ENCODE measurements around the gene POR. TPM values are rescaled to one million over a fixed set of nuclear protein-coding genes. Genes with fewer than 3 reads are reported as not detected.
A peak's percentile ranks its signal among the peaks of the same experiment; 100 is the strongest.
"Not testable (repeated sequence)": the region's sequence is repeated elsewhere in the genome, so short reads cannot be mapped to it uniquely, and the experiment has no call there.

POR gene
- total RNA-seq, 1 experiment from 2014 or later: 99.3 TPM

DNA sequence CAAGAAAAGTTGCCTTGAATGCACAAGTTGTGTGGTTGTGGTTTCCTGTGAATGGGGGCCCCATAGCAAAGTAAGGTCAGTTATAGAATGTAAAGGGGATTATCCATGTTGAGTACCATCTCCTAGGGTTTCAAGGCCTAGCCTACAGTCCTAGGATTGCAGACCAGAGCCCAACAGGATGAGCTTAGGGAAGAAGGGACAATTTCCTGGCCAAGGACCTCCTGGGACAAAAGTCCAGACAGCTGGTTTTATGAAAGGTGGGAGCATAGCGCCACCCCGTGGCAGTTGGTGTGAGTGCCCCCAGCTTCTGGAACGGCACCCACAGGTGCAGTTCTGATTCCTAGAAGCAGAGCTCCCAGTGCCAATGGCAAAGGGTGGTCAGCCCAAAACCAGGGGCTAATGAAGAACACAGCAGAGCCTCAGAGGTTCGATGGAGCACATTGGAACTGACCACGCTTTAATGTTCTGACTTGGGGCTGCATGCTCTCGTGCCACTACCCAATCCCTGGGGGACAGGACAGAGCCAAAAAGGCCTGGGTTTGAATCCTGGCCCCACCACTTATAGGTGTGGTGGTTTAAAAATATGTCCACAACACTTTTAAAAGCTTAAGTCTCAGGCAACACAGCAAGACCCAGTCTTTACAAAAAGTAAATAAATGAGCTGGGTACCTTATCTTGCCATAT, 105.2 kb downstream of the POR start:
- ChIA-PET CTCF (interaction anchor here (0.6 to 1.4 kb wide), 4 partner anchors 154 to 407 kb away, joined by 3 to 14 read pairs (median 4); no protein-coding TSS in a partner anchor), POLR2A (ENCODE audit: low non-redundant PET) (interaction anchor here (0.6 kb wide), 1 partner anchor 21 kb away, joined by 7 read pairs; no protein-coding TSS in a partner anchor)
- Histone ChIP-seq H3K9me3 (ENCODE audit: low read depth, low read length, poor library complexity, severe bottlenecking) (no peaks in the 10 kb centered on the region), H3K36me3 (ENCODE audit: insufficient read depth, low read length, poor library complexity, severe bottlenecking) (peaks cover 5% of the 10 kb centered on the region), H3K27me3 (replicated peaks; ENCODE audit: insufficient read depth, low read depth, low read length, poor library complexity) (no peaks in the 10 kb centered on the region), H3K27ac (ENCODE audit: low read depth, low read length, poor library complexity, severe bottlenecking) (no peak overlapping the region), H3K4me3 (ENCODE audit: low read depth, low read length, poor library complexity, severe bottlenecking) (no peak overlapping the region), H3K4me1 (ENCODE audit: insufficient read depth, low read length, poor library complexity, severe bottlenecking) (no peaks in the 10 kb centered on the region)
- intact Hi-C loops (cut with micrococcal nuclease; ENCODE audit: unreplicated experiment): no loop called here
- peak; percentile 71 for DNase-seq (ENCODE audit: low spot score)
- TF ChIP-seq EZH2 (IDR thresholded peaks at IDR 0.05; ENCODE audit: borderline replicate concordance, low read depth, low read length, poor library complexity, severe bottlenecking): no peak
- TF ChIP-seq, protein P1, sequence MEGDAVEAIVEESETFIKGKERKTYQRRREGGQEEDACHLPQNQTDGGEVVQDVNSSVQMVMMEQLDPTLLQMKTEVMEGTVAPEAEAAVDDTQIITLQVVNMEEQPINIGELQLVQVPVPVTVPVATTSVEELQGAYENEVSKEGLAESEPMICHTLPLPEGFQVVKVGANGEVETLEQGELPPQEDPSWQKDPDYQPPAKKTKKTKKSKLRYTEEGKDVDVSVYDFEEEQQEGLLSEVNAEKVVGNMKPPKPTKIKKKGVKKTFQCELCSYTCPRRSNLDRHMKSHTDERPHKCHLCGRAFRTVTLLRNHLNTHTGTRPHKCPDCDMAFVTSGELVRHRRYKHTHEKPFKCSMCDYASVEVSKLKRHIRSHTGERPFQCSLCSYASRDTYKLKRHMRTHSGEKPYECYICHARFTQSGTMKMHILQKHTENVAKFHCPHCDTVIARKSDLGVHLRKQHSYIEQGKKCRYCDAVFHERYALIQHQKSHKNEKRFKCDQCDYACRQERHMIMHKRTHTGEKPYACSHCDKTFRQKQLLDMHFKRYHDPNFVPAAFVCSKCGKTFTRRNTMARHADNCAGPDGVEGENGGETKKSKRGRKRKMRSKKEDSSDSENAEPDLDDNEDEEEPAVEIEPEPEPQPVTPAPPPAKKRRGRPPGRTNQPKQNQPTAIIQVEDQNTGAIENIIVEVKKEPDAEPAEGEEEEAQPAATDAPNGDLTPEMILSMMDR (conservative IDR thresholded peaks at IDR 0.05; ENCODE audit: low read depth, low read length): peak; percentile 93
- no TSS peak for BruUV-seq (replicated peaks)

DNA sequence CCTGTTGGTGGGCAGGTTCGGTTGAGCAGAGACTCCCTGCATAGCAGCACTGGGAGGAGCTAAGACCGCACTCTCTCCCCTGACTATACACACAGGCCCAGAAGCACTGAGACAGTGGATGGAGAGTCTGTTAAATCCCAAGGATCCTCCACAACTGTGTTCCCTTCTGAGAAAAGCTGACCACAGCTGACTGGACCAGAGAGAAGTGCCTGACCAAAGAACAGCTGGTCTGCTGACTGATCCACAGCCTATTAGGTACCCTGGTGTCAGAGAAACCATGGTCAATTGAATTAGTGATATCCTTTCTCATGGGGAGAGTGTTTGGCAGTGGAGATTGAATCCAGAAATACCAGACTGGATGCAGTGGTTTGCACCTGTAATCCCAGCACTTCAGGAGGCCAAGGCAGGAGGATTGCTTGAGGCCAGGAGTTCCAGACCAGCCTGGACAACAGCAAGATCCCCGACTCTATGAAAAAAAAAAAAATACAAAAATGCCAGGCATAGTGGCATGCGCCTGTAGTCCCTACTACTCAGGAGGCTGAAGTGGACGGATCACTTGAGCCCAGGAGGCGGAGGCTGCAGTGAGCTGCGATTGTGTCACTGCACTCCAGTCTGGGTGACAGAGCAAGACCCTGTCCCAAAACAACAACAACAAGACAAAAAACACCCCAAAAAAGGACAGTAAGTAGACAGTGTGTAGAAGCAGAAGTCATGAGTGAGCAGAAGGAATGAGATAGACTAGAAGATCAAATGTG, 107.2 kb downstream of the POR start:
- POLR2A ChIA-PET (ENCODE audit: low non-redundant PET): no interaction called here
- intact Hi-C loops (cut with micrococcal nuclease; ENCODE audit: unreplicated experiment): no loop called here

DNA sequence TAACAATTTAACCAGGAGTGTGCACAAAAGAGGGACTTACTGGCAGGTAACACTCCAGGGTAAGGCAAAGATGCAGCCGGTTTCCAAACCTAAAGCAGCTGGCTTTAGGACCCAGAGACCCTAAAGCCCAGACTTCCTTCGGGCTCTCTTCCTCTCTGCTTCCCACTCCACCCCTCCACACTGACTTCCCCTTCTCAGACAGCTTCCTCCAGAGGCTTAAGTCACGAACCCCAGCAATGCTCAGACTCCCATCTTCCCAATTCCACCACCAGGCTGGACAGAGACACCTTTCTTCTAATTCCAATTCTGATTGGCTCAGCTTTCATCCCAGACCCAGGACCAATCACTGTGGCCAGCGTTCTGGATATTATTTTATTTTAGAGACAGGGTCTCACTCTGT, 108.0 kb downstream of the POR start:
- CTCF ChIA-PET: no interaction called here
- H3K9me3 ChIP-seq (ENCODE audit: low read depth, low read length, poor library complexity, severe bottlenecking): no peaks in the 10 kb centered on the region
- peaks cover 5% of the 10 kb centered on the region for H3K36me3 ChIP-seq (ENCODE audit: insufficient read depth, low read length, poor library complexity, severe bottlenecking)
- no TSS peak for BruUV-seq (replicated peaks)
- H3K4me3 ChIP-seq (ENCODE audit: low read depth, low read length, poor library complexity, severe bottlenecking): no peak overlapping the region
- POLR2A ChIA-PET (ENCODE audit: low non-redundant PET): no interaction called here
- H3K4me1 ChIP-seq (ENCODE audit: insufficient read depth, low read length, poor library complexity, severe bottlenecking): no peaks in the 10 kb centered on the region
- no peak for DNase-seq (ENCODE audit: low spot score)
- H3K27me3 ChIP-seq (replicated peaks; ENCODE audit: insufficient read depth, low read depth, low read length, poor library complexity): no peaks in the 10 kb centered on the region
- intact Hi-C loops (cut with micrococcal nuclease; ENCODE audit: unreplicated experiment): no loop called here
- no peak overlapping the region for H3K27ac ChIP-seq (ENCODE audit: low read depth, low read length, poor library complexity, severe bottlenecking)
- TF ChIP-seq, protein P1 (conservative IDR thresholded peaks at IDR 0.05; ENCODE audit: low read depth, low read length): no peak
- no peak for TF ChIP-seq EZH2 (IDR thresholded peaks at IDR 0.05; ENCODE audit: borderline replicate concordance, low read depth, low read length, poor library complexity, severe bottlenecking)

More for the DNA sequence above, 107.2 kb downstream of the POR start:
- Histone ChIP-seq H3K27ac (ENCODE audit: low read depth, low read length, poor library complexity, severe bottlenecking) (no peak overlapping the region), H3K4me3 (ENCODE audit: low read depth, low read length, poor library complexity, severe bottlenecking) (no peak overlapping the region), H3K9me3 (ENCODE audit: low read depth, low read length, poor library complexity, severe bottlenecking) (no peaks in the 10 kb centered on the region), H3K4me1 (ENCODE audit: insufficient read depth, low read length, poor library complexity, severe bottlenecking) (no peaks in the 10 kb centered on the region), H3K27me3 (replicated peaks; ENCODE audit: insufficient read depth, low read depth, low read length, poor library complexity) (no peaks in the 10 kb centered on the region), H3K36me3 (ENCODE audit: insufficient read depth, low read length, poor library complexity, severe bottlenecking) (peaks cover 5% of the 10 kb centered on the region)
- CTCF ChIA-PET: no interaction called here
- DNase-seq (ENCODE audit: low spot score): no peak
- BruUV-seq (replicated peaks): no TSS peak
- TF ChIP-seq, protein P1 (conservative IDR thresholded peaks at IDR 0.05; ENCODE audit: low read depth, low read length): no peak
- TF ChIP-seq EZH2 (IDR thresholded peaks at IDR 0.05; ENCODE audit: borderline replicate concordance, low read depth, low read length, poor library complexity, severe bottlenecking): no peak

DNA sequence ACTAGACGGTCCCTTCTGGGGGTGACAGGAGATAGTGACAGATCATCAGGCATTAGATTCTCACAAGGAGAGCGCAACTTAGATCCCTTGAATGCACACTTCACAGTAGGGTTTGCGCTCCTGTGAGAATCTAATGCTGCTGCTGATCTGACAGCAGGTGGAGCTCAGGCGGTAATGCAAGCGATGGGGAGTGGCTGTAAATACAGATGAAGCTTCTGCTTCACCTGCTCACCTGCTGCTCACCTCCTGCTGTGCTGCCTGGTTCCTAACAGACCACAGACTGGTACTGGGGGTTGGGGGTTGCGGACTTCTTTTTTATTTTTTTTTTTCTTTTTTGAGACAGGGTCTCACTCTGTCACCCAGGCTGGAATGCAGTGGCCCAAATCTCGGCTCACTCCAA, 114.7 kb downstream of the POR start:
- H3K4me1 ChIP-seq (ENCODE audit: insufficient read depth, low read length, poor library complexity, severe bottlenecking); H3K4me3 ChIP-seq (ENCODE audit: low read depth, low read length, poor library complexity, severe bottlenecking); intact Hi-C loops (cut with micrococcal nuclease; ENCODE audit: unreplicated experiment); H3K27me3 ChIP-seq (replicated peaks; ENCODE audit: insufficient read depth, low read depth, low read length, poor library complexity); POLR2A ChIA-PET (ENCODE audit: low non-redundant PET); DNase-seq (ENCODE audit: low spot score); H3K9me3 ChIP-seq (ENCODE audit: low read depth, low read length, poor library complexity, severe bottlenecking); H3K36me3 ChIP-seq (ENCODE audit: insufficient read depth, low read length, poor library complexity, severe bottlenecking); H3K27ac ChIP-seq (ENCODE audit: low read depth, low read length, poor library complexity, severe bottlenecking); CTCF ChIA-PET; BruUV-seq (replicated peaks): not testable (repeated sequence)

All from A673 (cell line).